GM12872 (cell line): ENCODE data around the gene MACROD2.

ENCODE experiments used
- CTCF ChIP-seq: IDR thresholded peaks from 3 replicates; pipeline ENCODE4 v1.5.1; 2011; ENCODE audit warnings: low read depth, mild to moderate bottlenecking, low read length, moderate library complexity; ENCODE audit not compliant: insufficient read depth

MACROD2 gene

GRCh38 chr20:14924433-14924832 lies 929.1 kb downstream of the MACROD2 start:
- TF ChIP-seq CTCF, result no peak

DNA sequence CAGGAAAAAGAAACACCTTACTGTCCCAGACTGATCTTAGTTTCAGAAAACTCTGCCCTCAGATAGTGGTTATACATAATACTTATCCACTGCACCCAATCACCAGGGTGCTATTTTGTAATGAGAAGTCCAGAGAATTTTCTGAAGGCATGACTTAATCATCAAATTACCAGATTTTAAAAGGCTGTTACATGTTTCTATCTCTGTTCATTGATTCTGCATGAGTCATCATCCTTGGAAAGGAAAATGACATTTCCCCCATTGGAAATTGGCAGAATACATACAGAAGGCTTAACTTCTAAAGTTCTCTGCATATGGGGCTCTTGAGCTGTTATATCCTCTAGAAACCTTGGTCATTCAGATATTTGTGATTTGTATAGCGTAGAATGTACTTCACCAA lies 930.0 kb downstream of the MACROD2 start:
- no peak for TF ChIP-seq CTCF

- no peak for TF ChIP-seq CTCF
These were observed 932.8 kb downstream of the MACROD2 start for GRCh38 chr20:14928083-14928482.

DNA sequence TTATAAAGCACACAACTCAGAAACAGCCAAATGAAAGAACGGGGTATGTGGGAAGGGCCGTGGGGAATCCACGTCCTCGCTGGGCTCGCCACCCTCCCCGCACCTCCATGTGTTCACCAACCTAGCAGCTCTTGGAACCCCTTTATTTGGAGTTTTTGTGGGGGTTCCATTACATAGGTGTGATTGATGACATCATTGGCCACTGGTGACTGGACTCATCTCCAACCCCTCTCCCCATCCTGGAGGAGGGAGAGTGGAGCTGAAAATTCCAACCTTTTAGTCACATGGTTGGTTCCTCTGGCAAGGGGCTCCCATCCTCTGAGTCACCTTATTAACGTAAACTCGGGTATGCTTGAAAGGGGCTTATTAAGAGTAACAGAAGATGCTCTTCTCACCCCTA lies 934.1 kb downstream of the MACROD2 start:
- TF ChIP-seq CTCF, result no peak

- TF ChIP-seq CTCF, result no peak
These were observed 936.7 kb downstream of the MACROD2 start for GRCh38 chr20:14932040-14932439.

DNA sequence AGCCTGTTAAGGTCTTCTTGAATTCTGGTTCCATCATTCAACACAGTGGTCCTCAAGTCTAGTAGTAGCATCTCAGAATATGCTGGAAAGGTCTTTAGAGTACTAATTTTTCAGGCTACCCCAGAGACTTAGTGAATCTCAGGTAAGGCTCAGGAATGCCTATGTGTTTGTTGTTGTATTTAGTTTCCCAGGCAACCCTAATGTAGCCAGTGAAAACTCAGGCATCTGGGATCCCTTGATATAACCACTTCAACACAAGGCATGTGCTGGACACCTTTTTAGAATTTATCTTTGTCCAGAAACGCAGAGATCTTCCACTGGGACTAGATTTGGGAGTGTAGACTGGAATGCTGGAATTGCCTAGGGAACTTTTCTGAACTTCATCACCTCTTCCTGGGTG lies 940.0 kb downstream of the MACROD2 start:
- no peak for TF ChIP-seq CTCF

GRCh38 chr20:14937021-14937420 lies 941.7 kb downstream of the MACROD2 start:
- no peak for TF ChIP-seq CTCF

DNA sequence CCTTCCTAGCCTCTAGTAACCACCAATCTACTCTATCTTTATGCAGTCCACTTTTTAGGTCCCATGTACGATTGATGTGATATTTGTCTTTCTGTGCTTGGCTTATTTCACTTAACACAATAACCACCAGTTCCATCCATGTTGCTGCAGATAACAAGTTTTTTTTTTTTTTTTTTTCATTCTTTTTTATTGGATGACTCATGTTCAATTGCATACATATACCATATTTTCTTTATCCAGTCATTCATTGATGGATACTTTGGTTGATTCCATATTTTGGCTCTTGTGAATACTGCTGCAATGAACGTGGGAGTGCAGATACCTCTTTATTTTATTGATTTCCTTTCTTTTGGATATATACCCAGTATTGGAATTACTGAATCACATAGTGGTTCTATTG lies 942.5 kb downstream of the MACROD2 start:
- TF ChIP-seq CTCF, result no peak
